ENCODE results near the gene ISYNA1. TPM values are rescaled to one million over a fixed set of nuclear protein-coding genes. Genes with fewer than 3 reads are reported as not detected.

Gene ISYNA1
- total RNA-seq, 1 donor from 2014 or later: 251 TPM

DNA sequence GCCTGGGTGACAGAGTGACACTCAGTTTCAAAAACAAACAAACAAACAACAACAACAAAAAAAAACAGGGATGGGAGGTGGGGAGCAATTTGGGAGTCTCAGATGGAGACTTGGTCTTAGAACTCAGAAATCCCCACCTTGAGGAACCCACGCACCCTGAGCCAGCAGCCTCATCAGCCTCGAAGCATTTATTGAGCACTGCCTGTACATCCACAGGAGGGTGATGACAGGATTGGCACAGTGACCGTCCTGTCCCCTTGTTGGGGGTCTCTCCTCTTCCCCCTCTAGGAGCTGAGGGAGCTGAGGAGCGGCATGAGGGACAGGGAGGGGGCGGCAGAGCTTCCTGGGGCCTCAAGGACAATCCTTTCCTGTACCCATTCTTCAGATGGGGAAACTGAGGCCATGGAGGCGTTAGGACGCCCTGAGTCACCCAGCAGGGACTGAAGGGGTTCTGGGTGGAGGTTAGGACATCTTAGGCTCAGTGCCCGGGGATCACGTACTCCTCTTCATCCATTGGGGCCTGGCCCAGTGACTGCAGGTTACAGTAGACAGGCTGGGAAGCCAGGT, 46.3 kb downstream of the ISYNA1 start:
- Mint-ChIP-seq H3K27ac (ENCODE audit: unreplicated experiment) (no peak overlapping the region), H3K27me3 (ENCODE audit: low read depth) (peaks cover 44% of the 10 kb centered on the region), H3K9me3 (no peaks in the 10 kb centered on the region), H3K36me3 (ENCODE audit: low read depth) (no peaks in the 10 kb centered on the region), H3K4me1 (no peaks in the 10 kb centered on the region), H3K4me3 (no peak overlapping the region)
- TF ChIP-seq, protein P1, sequence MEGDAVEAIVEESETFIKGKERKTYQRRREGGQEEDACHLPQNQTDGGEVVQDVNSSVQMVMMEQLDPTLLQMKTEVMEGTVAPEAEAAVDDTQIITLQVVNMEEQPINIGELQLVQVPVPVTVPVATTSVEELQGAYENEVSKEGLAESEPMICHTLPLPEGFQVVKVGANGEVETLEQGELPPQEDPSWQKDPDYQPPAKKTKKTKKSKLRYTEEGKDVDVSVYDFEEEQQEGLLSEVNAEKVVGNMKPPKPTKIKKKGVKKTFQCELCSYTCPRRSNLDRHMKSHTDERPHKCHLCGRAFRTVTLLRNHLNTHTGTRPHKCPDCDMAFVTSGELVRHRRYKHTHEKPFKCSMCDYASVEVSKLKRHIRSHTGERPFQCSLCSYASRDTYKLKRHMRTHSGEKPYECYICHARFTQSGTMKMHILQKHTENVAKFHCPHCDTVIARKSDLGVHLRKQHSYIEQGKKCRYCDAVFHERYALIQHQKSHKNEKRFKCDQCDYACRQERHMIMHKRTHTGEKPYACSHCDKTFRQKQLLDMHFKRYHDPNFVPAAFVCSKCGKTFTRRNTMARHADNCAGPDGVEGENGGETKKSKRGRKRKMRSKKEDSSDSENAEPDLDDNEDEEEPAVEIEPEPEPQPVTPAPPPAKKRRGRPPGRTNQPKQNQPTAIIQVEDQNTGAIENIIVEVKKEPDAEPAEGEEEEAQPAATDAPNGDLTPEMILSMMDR (conservative IDR thresholded peaks at IDR 0.05): no peak
- no peak for DNase-seq (ENCODE audit: low read depth, low spot score)

DNA sequence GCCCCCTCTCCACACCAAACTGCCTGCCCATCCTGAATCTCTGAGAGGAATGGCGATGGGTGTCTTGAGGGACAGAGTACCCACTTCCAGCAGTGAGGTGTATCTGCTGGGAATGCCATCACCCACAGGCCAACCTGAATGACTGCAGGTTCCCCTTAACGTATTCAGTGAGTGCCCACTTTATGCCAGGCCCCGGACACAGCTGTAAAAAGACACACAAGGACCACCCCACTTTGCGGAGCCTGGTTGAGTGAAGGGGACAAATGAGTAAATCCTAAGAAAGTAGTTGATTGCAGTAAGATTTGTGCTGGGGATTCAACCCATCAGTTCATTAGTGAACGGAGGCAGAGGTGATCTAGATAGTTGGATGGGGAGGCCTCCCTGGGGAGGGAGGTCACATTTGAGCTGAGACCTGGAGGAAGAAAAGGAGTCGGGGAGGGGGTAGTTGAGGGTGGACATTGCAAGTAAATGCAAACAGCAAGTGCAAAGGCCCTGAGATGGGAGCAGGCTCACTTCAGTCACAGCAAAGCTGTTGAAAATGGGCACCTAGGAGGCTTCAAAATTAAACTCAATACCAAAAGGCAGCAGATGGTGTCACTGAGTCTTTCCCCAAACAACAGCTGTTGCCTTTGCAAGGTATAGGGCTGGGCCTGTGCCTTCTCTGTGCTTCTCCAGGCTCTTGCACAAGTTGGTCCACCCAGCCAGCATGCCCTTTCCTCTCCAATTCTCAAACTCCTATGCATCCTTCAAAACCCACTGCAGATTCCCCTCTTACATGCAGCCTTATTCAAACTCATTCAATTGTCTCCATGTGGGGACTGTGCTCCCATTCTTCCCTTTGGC, 47.6 kb downstream of the ISYNA1 start:
- Mint-ChIP-seq H3K4me3 (no peak overlapping the region), H3K27me3 (ENCODE audit: low read depth) (peaks cover 56% of the 10 kb centered on the region), H3K36me3 (ENCODE audit: low read depth) (no peaks in the 10 kb centered on the region), H3K9me3 (no peaks in the 10 kb centered on the region), H3K4me1 (peaks cover 6% of the 10 kb centered on the region), H3K27ac (ENCODE audit: unreplicated experiment) (no peak overlapping the region)
- TF ChIP-seq, protein P1 (conservative IDR thresholded peaks at IDR 0.05): no peak
- no peak for DNase-seq (ENCODE audit: low read depth, low spot score)

DNA sequence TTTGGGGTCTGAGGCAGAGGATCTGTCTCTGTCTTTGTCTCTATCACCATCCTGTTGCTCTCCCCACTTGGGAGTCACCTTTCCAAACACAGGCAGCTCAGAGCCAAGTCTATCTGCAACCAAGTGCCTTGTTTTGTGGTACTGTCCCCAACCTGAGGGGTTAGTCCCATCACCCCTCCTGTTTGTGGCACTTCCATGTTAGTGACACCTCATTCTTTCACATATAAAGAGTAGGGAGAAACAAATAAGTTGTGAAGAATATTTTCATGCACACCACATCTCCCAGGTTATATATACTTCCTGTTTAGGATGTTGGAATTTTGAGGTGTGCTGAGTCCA, 48.2 kb downstream of the ISYNA1 start:
- peaks cover 7% of the 10 kb centered on the region for H3K4me1 Mint-ChIP-seq
- no peak for DNase-seq (ENCODE audit: low read depth, low spot score)
- H3K4me3 Mint-ChIP-seq: no peak overlapping the region
- TF ChIP-seq, protein P1 (conservative IDR thresholded peaks at IDR 0.05): no peak
- H3K9me3 Mint-ChIP-seq: no peaks in the 10 kb centered on the region
- no peak overlapping the region for H3K27ac Mint-ChIP-seq (ENCODE audit: unreplicated experiment)
- no peaks in the 10 kb centered on the region for H3K36me3 Mint-ChIP-seq (ENCODE audit: low read depth)
- H3K27me3 Mint-ChIP-seq (ENCODE audit: low read depth): peaks cover 60% of the 10 kb centered on the region

DNA sequence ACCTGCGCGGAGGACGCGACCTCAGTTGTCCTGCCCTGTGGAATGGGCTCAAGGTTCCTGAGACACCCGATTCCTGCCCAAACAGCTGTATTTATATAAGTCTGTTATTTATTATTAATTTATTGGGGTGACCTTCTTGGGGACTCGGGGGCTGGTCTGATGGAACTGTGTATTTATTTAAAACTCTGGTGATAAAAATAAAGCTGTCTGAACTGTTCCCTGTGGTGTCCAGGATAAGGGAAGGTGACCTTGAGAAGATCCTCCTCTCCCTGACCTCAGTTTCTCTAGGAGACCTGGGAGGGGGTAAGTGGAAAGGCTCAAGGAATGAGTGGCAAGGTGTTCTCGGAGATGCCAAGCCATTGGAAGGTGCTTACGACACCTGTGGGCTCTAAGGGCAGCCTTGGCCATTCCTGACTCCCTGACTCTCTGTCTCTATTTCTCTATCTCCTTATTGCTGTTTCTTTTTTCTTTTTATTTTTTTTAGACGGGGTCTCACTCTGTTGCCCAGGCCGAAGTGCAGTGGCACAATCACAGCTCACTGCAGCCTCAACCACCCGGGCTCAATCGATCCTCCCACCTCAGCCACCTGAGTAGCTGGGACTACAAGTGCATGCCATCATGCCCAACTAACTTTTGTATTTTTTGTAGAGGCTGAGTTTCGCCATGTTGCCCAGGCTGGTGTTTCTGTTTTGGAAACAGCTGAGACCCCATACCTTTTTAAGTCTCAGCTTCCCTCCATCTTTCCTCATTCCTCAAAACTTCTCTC, 48.8 kb downstream of the ISYNA1 start:
- no peaks in the 10 kb centered on the region for H3K9me3 Mint-ChIP-seq
- DNase-seq (ENCODE audit: low read depth, low spot score): no peak
- peaks cover 64% of the 10 kb centered on the region for H3K27me3 Mint-ChIP-seq (ENCODE audit: low read depth)
- no peak overlapping the region for H3K27ac Mint-ChIP-seq (ENCODE audit: unreplicated experiment)
- no peaks in the 10 kb centered on the region for H3K36me3 Mint-ChIP-seq (ENCODE audit: low read depth)
- peaks cover 7% of the 10 kb centered on the region for H3K4me1 Mint-ChIP-seq
- H3K4me3 Mint-ChIP-seq: no peak overlapping the region
- TF ChIP-seq, protein P1 (conservative IDR thresholded peaks at IDR 0.05): no peak

DNA sequence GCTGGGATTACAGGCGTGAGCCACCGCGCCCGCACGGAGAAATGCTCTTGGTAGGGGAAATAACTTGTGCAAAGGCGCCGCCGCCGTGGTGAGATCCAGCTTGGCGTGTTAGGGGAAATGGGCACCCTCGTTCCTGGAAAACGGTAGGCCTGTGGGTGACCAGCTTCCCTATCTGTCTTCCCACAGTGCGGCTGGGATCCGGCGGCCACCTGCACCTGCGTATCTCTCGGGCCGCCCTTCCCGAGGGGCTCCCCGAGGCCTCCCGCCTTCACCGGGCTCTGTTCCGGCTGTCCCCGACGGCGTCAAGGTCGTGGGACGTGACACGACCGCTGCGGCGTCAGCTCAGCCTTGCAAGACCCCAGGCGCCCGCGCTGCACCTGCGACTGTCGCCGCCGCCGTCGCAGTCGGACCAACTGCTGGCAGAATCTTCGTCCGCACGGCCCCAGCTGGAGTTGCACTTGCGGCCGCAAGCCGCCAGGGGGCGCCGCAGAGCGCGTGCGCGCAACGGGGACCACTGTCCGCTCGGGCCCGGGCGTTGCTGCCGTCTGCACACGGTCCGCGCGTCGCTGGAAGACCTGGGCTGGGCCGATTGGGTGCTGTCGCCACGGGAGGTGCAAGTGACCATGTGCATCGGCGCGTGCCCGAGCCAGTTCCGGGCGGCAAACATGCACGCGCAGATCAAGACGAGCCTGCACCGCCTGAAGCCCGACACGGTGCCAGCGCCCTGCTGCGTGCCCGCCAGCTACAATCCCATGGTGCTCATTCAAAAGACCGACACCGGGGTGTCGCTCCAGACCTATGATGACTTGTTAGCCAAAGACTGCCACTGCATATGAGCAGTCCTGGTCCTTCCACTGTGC, 49.6 kb downstream of the ISYNA1 start:
- Mint-ChIP-seq H3K36me3 (ENCODE audit: low read depth) (no peaks in the 10 kb centered on the region), H3K4me1 (peaks cover 7% of the 10 kb centered on the region), H3K9me3 (no peaks in the 10 kb centered on the region), H3K27me3 (ENCODE audit: low read depth) (peaks cover 64% of the 10 kb centered on the region), H3K4me3 (no peak overlapping the region), H3K27ac (ENCODE audit: unreplicated experiment) (no peak overlapping the region)
- DNase-seq (ENCODE audit: low read depth, low spot score): peak; percentile 90
- TF ChIP-seq, protein P1 (conservative IDR thresholded peaks at IDR 0.05): peak; percentile 99

Measured in neural crest cell (in vitro differentiated cells).